ENCODE data around the gene LRRC9.
A peak's percentile ranks its signal among the peaks of the same experiment; 100 is the strongest.
"Not testable (repeated sequence)": the region's sequence is repeated elsewhere in the genome, so short reads cannot be mapped to it uniquely, and the experiment has no call there.

Gene LRRC9

DNA sequence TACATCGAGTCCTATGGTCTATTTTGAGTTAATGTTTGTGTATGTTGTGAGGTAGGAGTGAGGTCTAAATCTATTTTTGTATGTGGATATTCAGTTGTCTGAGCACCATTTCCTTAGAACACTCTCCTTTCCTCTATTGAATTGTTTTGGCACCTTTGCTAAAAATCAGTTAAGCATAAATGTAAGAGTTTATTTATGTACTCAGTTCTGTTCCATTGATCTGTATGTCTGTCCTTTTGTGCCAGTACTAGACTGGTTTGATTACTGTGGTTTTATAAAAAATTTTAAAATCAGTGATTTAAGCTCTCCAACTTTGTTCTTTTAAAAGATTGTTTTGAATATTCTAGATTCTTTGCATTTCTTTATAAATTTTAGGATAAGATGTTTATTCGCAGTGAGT, 101.7 kb downstream of the LRRC9 start:
- in situ Hi-C loops (cut with HindIII; ENCODE audit: low pct_ligation_motif_present, low pct_unique_long_range_greater_than_20kb, low sequenced_read_pairs), result no loop called here
- no peak for DNase-seq

DNA sequence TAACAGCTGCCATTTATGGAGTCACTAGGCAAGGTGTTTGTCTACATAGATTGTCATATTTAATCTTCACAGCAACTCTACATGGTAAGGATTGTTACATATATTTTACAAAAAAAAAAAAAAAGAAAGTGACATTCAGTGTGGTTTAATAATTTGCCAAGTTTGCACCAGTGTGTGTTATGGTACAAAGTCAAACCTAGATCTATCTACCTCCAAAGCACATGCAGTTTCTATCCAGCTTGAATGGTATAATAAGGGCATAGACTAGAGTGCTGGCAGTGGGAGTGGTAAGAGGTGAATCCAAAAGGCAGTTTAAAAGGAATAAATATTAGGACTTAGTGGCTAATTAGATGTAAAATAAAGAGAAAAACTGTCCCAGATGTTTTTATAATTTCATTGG, 105.6 kb downstream of the LRRC9 start:
- DNase-seq, result no peak
- in situ Hi-C loops (cut with HindIII; ENCODE audit: low pct_ligation_motif_present, low pct_unique_long_range_greater_than_20kb, low sequenced_read_pairs), result no loop called here

DNA sequence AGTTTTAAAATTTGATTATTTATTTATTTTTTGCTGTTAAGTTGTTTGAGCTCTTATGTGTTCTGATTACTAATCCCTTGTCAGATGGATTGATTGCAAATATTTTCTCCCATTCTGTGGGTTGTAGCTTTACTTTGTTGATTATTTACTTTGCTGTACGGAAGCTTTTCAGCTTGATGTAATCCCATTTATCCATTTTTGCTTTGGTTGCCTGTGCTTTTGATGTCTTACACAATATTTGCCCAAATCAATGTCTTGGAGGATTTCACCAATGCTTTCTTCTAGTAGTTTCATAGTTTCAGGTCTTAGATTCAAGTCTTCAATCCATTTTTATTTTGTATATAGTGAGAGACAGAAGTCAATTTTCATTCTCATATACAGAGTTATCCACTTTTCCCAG, 115.2 kb downstream of the LRRC9 start:
- in situ Hi-C loops (cut with HindIII; ENCODE audit: low pct_ligation_motif_present, low pct_unique_long_range_greater_than_20kb, low sequenced_read_pairs), result no loop called here

DNA sequence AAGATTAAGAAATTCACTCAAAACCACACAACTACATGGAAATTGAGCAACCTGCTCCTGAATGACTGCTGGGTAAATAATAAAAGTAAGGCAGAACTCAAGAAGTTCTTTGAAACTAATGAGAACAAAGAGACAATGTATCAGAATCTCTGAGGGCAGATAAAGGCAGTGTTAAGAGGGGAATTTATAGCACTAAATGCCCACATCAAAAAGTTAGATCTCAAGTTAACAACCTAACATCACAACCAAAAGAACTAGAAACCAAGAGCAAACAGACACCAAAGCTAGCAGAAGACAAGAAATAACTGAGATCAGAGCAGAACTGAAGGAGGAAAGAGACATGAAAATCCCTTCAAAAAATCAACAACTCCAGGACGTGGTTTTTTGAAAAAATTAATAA, 128.0 kb downstream of the LRRC9 start:
- in situ Hi-C loops (cut with HindIII; ENCODE audit: low pct_ligation_motif_present, low pct_unique_long_range_greater_than_20kb, low sequenced_read_pairs); DNase-seq: not testable (repeated sequence)

More for the DNA sequence above, 115.2 kb downstream of the LRRC9 start:
- no peak for DNase-seq

DNA sequence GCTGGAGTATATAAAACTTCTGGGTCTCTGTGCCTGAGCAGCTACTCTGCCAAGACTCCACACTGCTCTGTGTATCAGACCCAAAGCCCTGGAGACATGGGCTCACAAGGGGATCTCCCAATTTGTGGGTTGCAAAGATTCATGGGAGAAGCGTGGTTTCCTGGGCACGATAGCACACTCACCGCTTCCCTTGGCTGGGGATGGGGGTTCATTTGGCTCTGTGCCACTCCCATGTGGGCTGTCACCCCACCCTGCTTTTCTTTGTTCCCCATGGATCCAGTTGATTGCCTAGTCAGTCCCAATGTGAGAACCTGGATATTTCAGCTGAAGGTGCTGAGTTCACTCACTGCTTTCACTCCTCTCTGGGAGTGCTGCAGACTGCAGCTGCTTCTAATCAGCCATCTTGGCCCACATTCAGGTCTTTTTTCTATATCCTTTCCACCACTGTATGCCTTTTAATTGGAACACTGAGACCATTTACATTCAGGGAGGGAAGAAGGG, 131.8 kb downstream of the LRRC9 start:
- in situ Hi-C loops (cut with HindIII; ENCODE audit: low pct_ligation_motif_present, low pct_unique_long_range_greater_than_20kb, low sequenced_read_pairs), result no loop called here
- DNase-seq, result no peak

DNA sequence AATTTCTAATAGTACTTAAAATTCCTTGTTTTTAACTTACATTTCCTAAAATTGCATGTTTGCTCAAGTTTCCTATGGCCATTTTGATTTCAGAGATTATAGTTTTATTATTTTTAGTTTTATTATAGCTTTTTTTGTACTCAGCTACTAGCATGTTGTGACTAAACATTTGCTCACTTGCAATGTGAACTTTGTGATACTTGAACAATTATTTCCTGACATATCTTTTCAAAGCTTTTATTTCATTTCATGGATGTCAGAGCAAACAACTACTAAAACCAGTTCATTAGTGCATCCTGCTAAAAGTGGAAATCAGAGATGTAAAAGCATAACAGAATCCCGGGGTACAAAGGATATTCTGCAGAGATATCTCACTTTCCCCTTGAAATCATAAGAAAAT, 138.1 kb downstream of the LRRC9 start:
- no peak for DNase-seq
- in situ Hi-C loops (cut with HindIII; ENCODE audit: low pct_ligation_motif_present, low pct_unique_long_range_greater_than_20kb, low sequenced_read_pairs), result no loop called here

DNA sequence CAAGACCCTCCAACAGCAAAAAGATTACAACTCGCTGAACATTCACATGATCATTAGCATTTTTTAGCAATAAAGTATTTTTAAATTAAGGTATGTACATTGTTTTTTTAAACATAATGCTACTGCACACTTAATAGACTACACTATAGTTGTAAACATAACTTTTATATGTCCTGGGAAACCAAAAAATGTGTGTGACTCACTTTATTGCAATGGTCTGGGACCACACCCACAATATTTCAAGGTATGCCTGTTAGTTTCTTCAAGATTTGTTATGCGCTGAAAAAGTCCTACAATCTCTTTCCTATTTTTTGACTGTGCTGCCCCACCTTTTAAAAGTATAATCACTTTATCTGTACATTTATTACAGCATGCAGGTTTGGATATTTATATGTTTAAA, 141.4 kb downstream of the LRRC9 start:
- in situ Hi-C loops (cut with HindIII; ENCODE audit: low pct_ligation_motif_present, low pct_unique_long_range_greater_than_20kb, low sequenced_read_pairs), result no loop called here
- no peak for DNase-seq

DNA sequence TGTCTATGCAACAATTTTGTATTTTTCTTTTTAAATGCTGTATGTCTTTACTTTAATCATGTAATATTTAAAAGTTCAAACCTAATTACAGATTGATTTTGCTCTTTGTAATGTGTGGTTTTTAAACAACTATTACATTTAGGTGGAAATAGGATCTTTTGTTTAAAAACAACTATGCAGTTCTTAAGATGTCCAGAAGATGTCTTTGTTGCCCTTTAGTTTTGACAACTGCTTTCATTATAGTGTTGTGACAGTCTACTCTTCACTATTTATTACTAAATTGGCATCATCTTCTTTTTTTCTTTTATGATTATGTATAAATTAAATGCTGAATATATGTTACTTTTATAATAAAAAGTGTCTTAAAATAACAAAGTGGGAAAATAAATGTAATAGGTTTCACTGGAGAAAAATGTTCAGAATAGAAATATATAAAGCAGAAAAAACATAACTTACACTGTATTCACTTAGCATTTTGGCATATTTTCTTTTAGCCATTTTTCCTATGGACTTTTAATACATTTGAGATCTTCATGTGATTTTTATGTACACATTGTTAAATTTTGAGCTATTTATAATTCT, 144.6 kb downstream of the LRRC9 start:
- peak; percentile 36 for DNase-seq
- in situ Hi-C loops (cut with HindIII; ENCODE audit: low pct_ligation_motif_present, low pct_unique_long_range_greater_than_20kb, low sequenced_read_pairs), result no loop called here

DNA sequence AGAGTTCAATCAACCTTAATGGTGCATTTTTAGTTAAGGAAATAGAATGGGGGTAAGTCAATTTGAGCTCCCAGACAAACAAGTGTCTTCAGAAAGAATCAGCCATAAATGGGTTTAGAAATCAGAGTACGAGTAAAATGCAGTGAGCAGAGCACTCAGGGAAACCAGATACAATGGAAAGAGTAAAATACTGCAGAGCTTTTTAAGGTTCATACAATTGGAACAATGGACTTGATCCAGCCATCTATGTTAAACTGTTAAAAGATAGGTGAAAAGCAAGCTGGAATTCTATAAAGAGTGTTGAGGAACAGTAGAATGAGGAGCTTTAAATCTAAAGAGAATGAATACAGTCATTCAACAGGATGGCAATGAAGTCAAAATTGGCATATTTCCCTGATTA, 147.9 kb downstream of the LRRC9 start:
- in situ Hi-C loops (cut with HindIII; ENCODE audit: low pct_ligation_motif_present, low pct_unique_long_range_greater_than_20kb, low sequenced_read_pairs), result no loop called here
- no peak for DNase-seq

DNA sequence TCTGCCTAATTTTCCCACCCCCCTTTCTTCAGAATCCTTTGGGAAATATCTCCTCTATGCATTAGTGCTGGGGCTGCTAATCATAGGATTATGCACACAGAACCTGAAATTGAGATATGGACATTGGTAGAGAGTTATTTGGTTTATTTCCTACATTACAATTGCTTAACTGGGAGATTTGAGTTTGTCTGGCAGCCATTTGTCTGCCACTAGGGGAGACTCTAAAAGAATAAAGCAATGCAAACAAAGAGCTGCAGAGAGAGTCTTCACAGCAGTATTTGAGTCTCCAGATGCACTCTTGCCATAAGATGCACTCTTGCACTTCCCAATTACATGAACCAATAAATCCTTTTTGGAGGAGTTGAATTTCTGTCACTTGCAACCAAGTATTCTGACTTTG, 159.8 kb downstream of the LRRC9 start:
- no peak for DNase-seq
- in situ Hi-C loops (cut with HindIII; ENCODE audit: low pct_ligation_motif_present, low pct_unique_long_range_greater_than_20kb, low sequenced_read_pairs), result no loop called here

DNA sequence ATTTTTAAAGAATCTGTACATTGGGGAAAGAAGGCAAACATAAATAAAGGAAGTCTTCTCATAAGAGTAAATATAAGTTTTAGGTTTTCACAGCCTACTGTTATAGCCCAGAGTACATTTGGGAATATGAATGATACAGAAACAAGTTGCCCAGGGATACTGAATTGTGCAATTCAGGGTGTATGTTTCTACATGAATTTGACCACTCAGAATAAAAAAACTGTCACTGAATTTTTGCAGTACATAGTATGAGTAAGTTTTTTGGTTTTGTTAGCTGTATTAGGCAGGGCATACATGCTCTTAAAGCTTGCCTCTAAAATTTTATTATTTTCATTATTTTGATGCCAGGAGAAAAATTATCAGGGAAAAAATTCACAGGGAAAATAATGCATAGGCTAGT, 165.1 kb downstream of the LRRC9 start:
- DNase-seq, result no peak
- in situ Hi-C loops (cut with HindIII; ENCODE audit: low pct_ligation_motif_present, low pct_unique_long_range_greater_than_20kb, low sequenced_read_pairs), result no loop called here

DNA sequence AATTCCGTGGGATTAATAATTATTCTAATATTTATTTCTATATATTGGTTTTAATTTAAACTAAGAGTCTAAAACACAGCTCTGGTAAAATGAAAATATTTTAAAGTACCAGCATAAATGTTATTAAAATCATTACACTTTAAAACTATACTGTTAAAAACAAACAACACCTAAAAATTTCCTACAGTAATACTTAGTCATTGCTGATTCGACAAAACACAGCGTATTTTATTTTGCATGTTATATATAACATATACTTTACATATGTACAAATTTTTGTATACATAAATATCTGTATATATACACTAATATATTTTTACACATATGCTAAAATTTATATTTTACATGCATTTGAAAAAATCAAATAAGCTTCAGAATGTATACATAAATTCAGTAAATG, 165.7 kb downstream of the LRRC9 start:
- in situ Hi-C loops (cut with HindIII; ENCODE audit: low pct_ligation_motif_present, low pct_unique_long_range_greater_than_20kb, low sequenced_read_pairs), result no loop called here
- DNase-seq, result no peak

DNA sequence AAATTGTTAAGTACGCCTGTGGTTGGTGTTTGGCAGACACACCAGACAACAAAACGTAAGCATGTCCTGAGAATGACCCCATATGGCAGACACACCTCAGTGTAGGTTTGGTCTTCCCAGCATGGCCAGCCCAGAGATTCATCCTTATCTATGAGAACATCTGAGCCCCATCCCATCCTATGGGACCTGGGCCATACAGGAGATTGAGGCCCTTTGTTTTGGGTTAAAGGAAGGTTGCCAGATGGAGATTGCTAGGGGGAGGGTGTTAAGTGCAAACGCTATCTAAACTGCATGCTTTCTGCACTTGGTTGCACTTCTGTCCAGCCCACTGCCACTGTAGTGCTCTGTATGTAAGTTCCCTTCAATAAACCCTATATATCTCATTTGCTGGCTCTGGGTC, 167.7 kb downstream of the LRRC9 start:
- in situ Hi-C loops (cut with HindIII; ENCODE audit: low pct_ligation_motif_present, low pct_unique_long_range_greater_than_20kb, low sequenced_read_pairs), result no loop called here
- DNase-seq, result no peak

DNA sequence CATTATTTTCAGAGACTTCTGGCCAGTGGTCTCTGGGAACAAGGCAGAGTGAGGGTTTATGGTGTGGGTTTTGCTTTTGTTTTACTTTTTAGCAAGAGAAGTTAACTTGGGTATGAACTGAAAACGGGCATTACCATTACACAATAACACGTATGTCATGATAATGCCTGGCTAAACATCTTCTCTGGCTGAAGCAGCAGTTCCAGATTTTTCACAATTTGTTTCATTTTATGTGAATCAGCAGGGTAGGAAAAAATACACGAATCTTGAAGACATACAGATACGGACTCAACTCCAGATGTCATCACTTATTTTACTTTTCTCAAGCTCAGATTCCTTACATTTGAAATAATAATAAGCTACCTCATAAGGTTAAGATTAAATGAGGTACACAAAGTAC, 169.3 kb downstream of the LRRC9 start:
- in situ Hi-C loops (cut with HindIII; ENCODE audit: low pct_ligation_motif_present, low pct_unique_long_range_greater_than_20kb, low sequenced_read_pairs), result no loop called here
- no peak for DNase-seq

DNA sequence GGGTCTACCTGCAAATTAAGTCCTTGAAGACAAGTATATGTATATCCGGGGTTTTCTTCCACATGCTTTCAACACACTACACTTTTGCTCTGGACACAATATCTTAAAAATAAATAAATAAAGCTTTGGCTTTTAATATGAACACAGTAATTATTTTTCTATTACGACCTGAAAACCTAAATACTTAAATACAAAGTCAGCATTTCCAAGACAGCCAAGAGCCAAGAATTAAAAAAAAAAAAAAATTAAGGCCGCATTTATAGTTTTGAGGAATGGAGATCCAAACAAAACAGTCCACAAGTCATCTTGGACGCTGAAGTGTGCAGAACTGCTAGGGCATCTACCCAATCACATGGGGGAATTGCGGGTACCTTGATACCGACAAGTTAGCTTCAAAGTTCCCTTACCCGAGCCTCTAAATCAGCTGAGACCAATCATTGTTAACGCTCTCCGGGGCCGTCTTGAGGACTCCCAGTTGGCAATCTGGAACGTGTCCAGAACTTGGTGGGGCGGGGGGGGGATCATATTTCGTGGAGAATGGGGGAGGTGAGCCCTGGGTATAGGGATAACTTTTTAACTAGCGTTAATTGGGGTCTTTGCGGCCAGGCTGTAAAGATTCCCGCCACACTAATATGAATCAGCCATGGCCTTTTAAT, 171.0 kb downstream of the LRRC9 start:
- in situ Hi-C loops (cut with HindIII; ENCODE audit: low pct_ligation_motif_present, low pct_unique_long_range_greater_than_20kb, low sequenced_read_pairs), result no loop called here
- peak; percentile 61 for DNase-seq

DNA sequence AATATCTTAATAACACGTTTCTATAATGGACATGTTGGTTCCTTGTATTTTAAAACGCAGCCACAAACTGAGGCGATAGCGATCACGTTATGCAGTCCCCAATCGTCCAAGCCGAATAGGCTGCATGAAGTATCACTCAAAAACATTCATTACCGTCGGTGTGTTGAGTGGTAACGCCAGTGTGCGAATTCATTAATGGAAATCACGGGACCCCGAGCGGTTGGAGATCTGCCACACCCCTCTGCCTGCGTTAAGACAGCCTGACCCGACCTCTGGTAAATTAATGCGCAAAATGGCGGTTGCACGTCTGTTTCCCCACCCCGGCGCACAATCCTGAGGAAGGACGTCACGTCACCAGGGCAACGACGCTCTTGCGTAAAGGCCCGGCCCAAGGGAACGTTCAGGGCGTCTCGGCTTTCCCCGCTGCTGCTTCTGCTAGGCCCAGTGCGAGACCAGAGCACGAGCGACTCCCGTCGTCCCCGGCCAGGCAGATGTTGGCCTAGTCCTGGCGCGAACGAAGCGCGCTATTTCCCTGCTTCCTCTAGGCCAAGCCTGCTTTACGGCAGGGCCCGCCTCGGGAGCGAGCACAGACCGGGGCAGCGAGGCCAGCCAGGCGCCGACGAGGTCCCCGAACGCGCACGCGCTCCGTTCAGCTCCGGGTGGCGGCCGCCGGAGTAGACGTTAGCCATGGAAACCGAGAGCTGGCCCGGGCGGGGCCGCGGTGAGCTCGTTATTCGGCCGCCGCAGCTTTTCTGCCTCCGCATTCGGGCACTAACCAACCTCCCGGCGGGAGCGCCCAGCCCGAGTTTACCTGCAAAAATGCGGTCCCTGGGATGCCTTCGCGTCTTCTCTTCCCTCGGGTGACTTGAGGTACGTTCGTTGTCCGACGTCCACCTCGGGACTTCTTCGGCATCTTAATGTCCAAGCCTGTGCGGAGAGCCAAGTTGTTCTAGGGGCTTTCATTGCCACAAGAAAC, 171.9 kb downstream of the LRRC9 start, which contains the start of gene PCNX4:
PCNX4 (plus strand) TSS at position 374 of the 976 bp plus-strand sequence. CDS start 15,716 bp downstream, outside the sequence.
- DNase-seq, result peak; percentile 96
- in situ Hi-C loops (cut with HindIII; ENCODE audit: low pct_ligation_motif_present, low pct_unique_long_range_greater_than_20kb, low sequenced_read_pairs), result no loop called here

DNA sequence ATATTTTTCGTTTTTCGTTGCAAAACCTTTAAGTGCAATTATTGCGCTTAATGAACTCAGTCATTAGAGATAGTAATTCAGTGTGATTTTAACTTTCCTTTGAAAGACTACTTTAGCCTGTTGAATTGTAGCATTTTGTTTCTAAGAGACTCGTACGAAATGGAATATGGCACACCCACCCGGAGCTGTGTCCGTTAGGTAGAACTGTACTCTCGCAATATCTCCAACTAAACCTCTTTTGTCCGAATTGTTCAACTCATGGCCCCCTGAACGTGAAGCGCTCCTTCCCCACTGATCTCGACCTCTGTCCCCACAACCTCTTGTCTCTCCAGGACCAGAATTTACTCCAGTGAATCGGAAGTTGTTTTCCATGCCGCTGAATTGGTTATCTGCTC, 172.6 kb downstream of the LRRC9 start:
- DNase-seq, result peak; percentile 47
- in situ Hi-C loops (cut with HindIII; ENCODE audit: low pct_ligation_motif_present, low pct_unique_long_range_greater_than_20kb, low sequenced_read_pairs), result no loop called here

DNA sequence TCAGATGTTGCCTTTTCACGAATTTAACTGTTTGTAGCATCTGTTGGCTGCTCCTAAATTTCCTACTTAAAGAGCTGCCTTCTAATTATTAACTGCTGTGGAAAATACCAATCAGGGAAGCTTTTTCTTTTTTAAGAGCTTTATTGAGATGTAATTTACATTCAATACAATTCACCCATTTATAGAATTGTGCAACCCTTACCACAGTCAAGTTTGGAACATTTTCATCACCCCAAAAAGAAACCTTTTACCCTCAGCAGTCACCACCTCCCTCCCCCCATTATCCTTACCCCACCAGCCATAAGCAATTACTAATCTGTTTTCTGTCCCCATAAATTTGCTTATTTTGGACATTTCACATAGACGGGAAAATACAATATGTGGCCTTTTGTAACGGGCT, 173.1 kb downstream of the LRRC9 start:
- no peak for DNase-seq
- in situ Hi-C loops (cut with HindIII; ENCODE audit: low pct_ligation_motif_present, low pct_unique_long_range_greater_than_20kb, low sequenced_read_pairs), result no loop called here

DNA sequence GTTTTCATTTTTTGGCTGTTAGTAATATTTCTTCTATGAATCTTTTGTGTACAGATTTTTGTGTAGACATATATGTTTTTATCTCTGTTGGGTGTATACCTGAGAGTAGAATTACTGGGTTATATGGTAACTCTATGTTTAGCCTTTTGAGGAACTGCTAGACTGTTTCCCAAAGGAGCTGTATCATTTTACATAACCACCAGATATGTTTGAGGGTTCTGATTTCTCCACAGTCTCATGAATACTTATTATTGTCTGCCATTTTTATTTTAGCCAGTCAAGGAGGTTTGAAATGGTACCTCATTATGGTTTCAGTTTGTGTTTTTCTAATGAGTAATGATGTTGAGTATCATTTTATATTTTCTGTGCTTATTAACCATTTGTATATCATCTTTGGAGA, 173.7 kb downstream of the LRRC9 start:
- DNase-seq, result no peak
- in situ Hi-C loops (cut with HindIII; ENCODE audit: low pct_ligation_motif_present, low pct_unique_long_range_greater_than_20kb, low sequenced_read_pairs), result no loop called here
